HCT116 (cell line): ENCODE data around the gene CCDC91. TPM values are rescaled to one million over a fixed set of nuclear protein-coding genes. Genes with fewer than 3 reads are reported as not detected.

Experiments used
- ATAC-seq: fragments of 200-7000 bp; cut with Tn5 transposase; 2 replicates; pipeline ENCODE4 v1.9.1; 2020; ENCODE audit warnings: mild to moderate bottlenecking, moderate library complexity
- BruUV-seq: library from RNA; stranded (reverse); fragments of 400-500 nt; replicated peaks from 2 replicates; lab custom pipeline; 2021; lab: Mats Ljungman, UMichigan
- CTCF ChIA-PET: fragments of 300-600 bp; sonication (Branson Sonifier 250); formaldehyde crosslinking; loops from one replicate; lab custom pipeline; 2021; ENCODE audit warnings: antibody characterized with exemption; lab: Charles Lee
- POLR2A ChIA-PET: fragments of 300-600, 350-600 bp; sonication (Branson Sonifier 250); formaldehyde crosslinking; loops from one replicate; lab custom pipeline; 2021; ENCODE audit warnings: antibody characterized with exemption; lab: Charles Lee
- RAD21 ChIA-PET, 2 experiments: fragments of 300-600 bp; sonication (Branson Sonifier 250); formaldehyde crosslinking; loops; one replicate each; lab custom pipeline; 2023; ENCODE audit warnings: low total read pairs in 2 of 2; ENCODE audit not compliant: uncharacterized antibody in 2 of 2, unreplicated experiment in 2 of 2, low non-redundant PET in 1 of 2; lab: Charles Lee
- DNase-seq: peaks from one replicate; pipeline ENCODE4 v3.0.0-alpha.2; 2010; ENCODE audit warnings: low read depth, low spot score
- H2AFZ ChIP-seq: fragments of 200-600 bp; shearing (Covaris generic), sonication (generic); 2 replicates; pipeline ENCODE4 v1.6.1; 2017; ENCODE audit warnings: low read depth, mixed run types, mixed read lengths, antibody characterized with exemption, low read length; ENCODE audit not compliant: poor library complexity, severe bottlenecking
- H3K27ac ChIP-seq: 2 replicates; pipeline ENCODE4 v1.5.1; 2012; ENCODE audit warnings: low read depth, low read length
- H3K27me3 ChIP-seq: fragments of 200-600 bp; sonication (generic); 2 replicates; pipeline ENCODE4 v1.6.1; 2016; ENCODE audit warnings: mixed run types, low read length, mixed read lengths; ENCODE audit not compliant: insufficient read depth
- H3K36me3 ChIP-seq, 2 experiments: fragments of 200-500 bp in 1 of 2; fragments of 200-600 bp in 1 of 2; sonication (Bioruptor generic) in 1 of 2; sonication (generic) in 1 of 2; 2 replicates each; pipeline versions ENCODE4 v1.5.1 to v1.6.1; 2014 to 2016; ENCODE audit warnings: low read length in 2 of 2, inconsistent platforms in 1 of 2, mixed read lengths in 1 of 2, mixed run types in 1 of 2; ENCODE audit not compliant: insufficient read depth in 2 of 2, control insufficient read depth in 1 of 2
- H3K4me1 ChIP-seq, 2 experiments: fragments of 200-600 bp in 1 of 2; sonication (generic) in 1 of 2; 2 replicates each; pipeline versions ENCODE4 v1.5.1 to v1.6.1; 2012 to 2017; ENCODE audit warnings: low read length in 2 of 2, inconsistent platforms in 1 of 2, mild to moderate bottlenecking in 1 of 2, mixed read lengths in 1 of 2, mixed run types in 1 of 2, moderate library complexity in 1 of 2; ENCODE audit not compliant: insufficient read depth in 2 of 2, control insufficient read depth in 1 of 2
- H3K4me2 ChIP-seq: fragments of 200-600 bp; sonication (generic); 2 replicates; pipeline ENCODE4 v1.6.1; 2017; ENCODE audit warnings: mixed run types, low read length, mixed read lengths
- H3K4me3 ChIP-seq, 2 experiments: fragments of 200-600 bp in 1 of 2; sonication (generic) in 1 of 2; replicated peaks in 1 of 2; 2 replicates each; pipeline ENCODE4 v1.5.1; 2011 to 2016; ENCODE audit warnings: low read length in 2 of 2, control low read depth in 1 of 2, low read depth in 1 of 2, mild to moderate bottlenecking in 1 of 2, mixed read lengths in 1 of 2, mixed run types in 1 of 2
- H3K79me2 ChIP-seq: fragments of 200-600 bp; sonication (generic); 2 replicates; pipeline ENCODE4 v1.6.1; 2017; ENCODE audit warnings: mild to moderate bottlenecking, mixed run types, low read length, moderate library complexity, mixed read lengths; ENCODE audit not compliant: insufficient read depth
- H3K9ac ChIP-seq: fragments of 200-600 bp; sonication (generic); 2 replicates; pipeline ENCODE4 v1.6.1; 2016; ENCODE audit warnings: low read length, mixed read lengths
- H3K9me2 ChIP-seq: fragments of 200-600 bp; sonication (generic), shearing (Covaris generic); 2 replicates; pipeline ENCODE4 v1.6.1; 2017; ENCODE audit warnings: mixed run types, mild to moderate bottlenecking, moderate library complexity; ENCODE audit not compliant: insufficient read depth
- H3K9me3 ChIP-seq, 2 experiments: fragments of 200-500 bp in 1 of 2; fragments of 200-600 bp in 1 of 2; sonication (Bioruptor generic) in 1 of 2; sonication (generic) in 1 of 2; 2 replicates each; pipeline ENCODE4 v1.6.1; 2014 to 2017; ENCODE audit warnings: low read length in 2 of 2, mixed read lengths in 2 of 2, inconsistent platforms in 1 of 2, low read depth in 1 of 2, mild to moderate bottlenecking in 1 of 2, mixed run types in 1 of 2, moderate library complexity in 1 of 2; ENCODE audit not compliant: control insufficient read depth in 1 of 2, insufficient read depth in 1 of 2
- H4K20me1 ChIP-seq: fragments of 200-600 bp; sonication (generic), shearing (Covaris generic); 2 replicates; pipeline ENCODE4 v1.6.1; 2017; ENCODE audit warnings: mixed run types, mild to moderate bottlenecking, moderate library complexity; ENCODE audit not compliant: insufficient read depth
- EGR1 ChIP-seq: IDR thresholded peaks from 2 replicates; pipeline ENCODE4 v1.6.1; 2012; ENCODE audit warnings: low read depth
- ELF1 ChIP-seq: IDR thresholded peaks from 2 replicates; pipeline ENCODE4 v1.6.1; 2012; ENCODE audit warnings: low read depth, borderline replicate concordance
- EZH2phosphoT487 ChIP-seq: fragments of 200-600 bp; IDR thresholded peaks from 2 replicates; pipeline ENCODE4 v1.6.1; 2018; ENCODE audit warnings: antibody characterized with exemption, borderline replicate concordance
- RAD21 ChIP-seq: IDR thresholded peaks from 2 replicates; pipeline ENCODE4 v1.6.1; 2012; ENCODE audit warnings: low read depth, mild to moderate bottlenecking
- SRF ChIP-seq: IDR thresholded peaks from 2 replicates; pipeline ENCODE4 v1.6.1; 2012; ENCODE audit warnings: low read depth
- TCF7L2 ChIP-seq: IDR thresholded peaks from 2 replicates; pipeline ENCODE4 v1.7.0; 2011; ENCODE audit warnings: borderline replicate concordance, inconsistent platforms; ENCODE audit not compliant: insufficient read depth, insufficient read length; ENCODE audit errors: extremely low read depth
- ZNF274 ChIP-seq: fragments of 200-500 bp; sonication (Bioruptor generic); IDR thresholded peaks from 2 replicates; pipeline ENCODE4 v1.6.1; 2014; ENCODE audit warnings: mild to moderate bottlenecking, low read depth, low read length, inconsistent platforms
- intact Hi-C: fragments of 100-400 bp; cut with micrococcal nuclease; formaldehyde crosslinking; loops from 2 replicates; pipeline ENCODE4 v1.10.0; 2022
- total RNA-seq: library from RNA; stranded (reverse); gene quantifications from one replicate; pipeline ENCODE4 v1.2.1, GENCODE V29; 2021; ENCODE audit not compliant: unreplicated experiment
- TF ChIP-seq, protein P1 (sequence below): IDR thresholded peaks from 2 replicates; pipeline ENCODE4 v1.6.1; 2012
- TF ChIP-seq, protein P2 (sequence below): IDR thresholded peaks from 2 replicates; pipeline ENCODE4 v1.6.1; 2011; ENCODE audit warnings: mild to moderate bottlenecking, low read length, moderate library complexity; ENCODE audit not compliant: insufficient replicate concordance; ENCODE audit errors: extremely low read depth

CCDC91 gene
- total RNA-seq, 1 experiment from 2014 or later: 18.1 TPM

DNA sequence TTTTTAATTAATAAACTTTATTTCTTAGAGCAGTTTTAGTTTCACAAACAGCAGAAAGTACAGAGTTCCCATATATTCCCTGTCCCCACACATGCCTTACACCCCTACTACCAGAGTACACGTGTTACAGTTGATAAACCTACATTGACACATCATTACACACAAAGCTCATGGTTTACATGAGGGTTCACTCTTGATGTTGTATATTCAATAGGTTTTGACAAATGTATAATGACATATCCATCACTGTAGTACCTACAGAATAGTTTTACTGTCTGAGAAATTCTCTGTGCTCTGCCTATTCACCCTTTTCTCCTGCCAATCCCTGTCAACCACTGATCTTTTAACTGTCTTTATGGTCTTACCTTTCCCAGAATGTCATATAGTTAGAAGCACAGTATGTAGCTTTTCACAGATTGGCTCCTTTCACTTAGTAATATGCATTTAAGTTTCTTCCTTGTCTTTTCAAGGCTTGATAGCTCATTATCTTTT, 15.1 kb upstream of the CCDC91 start (continued):
- TF ChIP-seq EGR1: no peak
- no peak for TF ChIP-seq EZH2phosphoT487
- no peak for TF ChIP-seq ZNF274
- TF ChIP-seq RAD21: no peak
- TF ChIP-seq, protein P1, sequence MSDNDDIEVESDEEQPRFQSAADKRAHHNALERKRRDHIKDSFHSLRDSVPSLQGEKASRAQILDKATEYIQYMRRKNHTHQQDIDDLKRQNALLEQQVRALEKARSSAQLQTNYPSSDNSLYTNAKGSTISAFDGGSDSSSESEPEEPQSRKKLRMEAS: no peak
- TF ChIP-seq, protein P2, sequence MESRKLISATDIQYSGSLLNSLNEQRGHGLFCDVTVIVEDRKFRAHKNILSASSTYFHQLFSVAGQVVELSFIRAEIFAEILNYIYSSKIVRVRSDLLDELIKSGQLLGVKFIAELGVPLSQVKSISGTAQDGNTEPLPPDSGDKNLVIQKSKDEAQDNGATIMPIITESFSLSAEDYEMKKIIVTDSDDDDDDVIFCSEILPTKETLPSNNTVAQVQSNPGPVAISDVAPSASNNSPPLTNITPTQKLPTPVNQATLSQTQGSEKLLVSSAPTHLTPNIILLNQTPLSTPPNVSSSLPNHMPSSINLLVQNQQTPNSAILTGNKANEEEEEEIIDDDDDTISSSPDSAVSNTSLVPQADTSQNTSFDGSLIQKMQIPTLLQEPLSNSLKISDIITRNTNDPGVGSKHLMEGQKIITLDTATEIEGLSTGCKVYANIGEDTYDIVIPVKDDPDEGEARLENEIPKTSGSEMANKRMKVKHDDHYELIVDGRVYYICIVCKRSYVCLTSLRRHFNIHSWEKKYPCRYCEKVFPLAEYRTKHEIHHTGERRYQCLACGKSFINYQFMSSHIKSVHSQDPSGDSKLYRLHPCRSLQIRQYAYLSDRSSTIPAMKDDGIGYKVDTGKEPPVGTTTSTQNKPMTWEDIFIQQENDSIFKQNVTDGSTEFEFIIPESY: no peak
- TF ChIP-seq TCF7L2: no peak

DNA sequence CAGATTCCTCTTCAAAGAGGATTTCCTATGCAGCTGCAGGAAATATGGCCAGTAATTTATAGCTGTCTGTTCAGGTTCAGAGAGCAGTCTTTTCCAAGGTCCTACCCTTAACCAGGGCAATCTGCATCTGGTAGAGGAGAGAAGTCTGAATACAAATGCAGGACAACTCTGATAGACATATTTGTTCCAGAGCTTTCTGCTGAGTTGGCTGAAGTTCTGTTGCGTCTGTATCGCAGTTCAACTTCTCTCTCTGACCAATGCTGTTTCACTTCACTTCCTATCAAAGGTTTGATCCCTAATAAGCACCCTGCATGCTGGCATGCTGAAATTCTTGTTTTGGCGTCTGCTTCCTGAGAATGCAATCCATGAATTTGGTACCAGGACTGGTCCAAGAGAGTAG, 14.0 kb upstream of the CCDC91 start:
- TF ChIP-seq ELF1 (no peak), SRF (no peak)
- ChIA-PET RAD21 (no interaction called here), CTCF (interaction anchor here (0.9 kb wide), 1 partner anchor 11 kb away, joined by 4 read pairs; no protein-coding TSS in a partner anchor), POLR2A (no interaction called here)
- Histone ChIP-seq H4K20me1 (no peaks in the 10 kb centered on the region), H3K9ac (no peak overlapping the region), H3K4me3 (no peak overlapping the region), H3K36me3 (no peaks in the 10 kb centered on the region), H2AFZ (no peak overlapping the region), H3K27me3 (no peaks in the 10 kb centered on the region), H3K27ac (no peak overlapping the region), H3K79me2 (no peaks in the 10 kb centered on the region), H3K4me1 (no peaks in the 10 kb centered on the region), H3K9me3 (no peaks in the 10 kb centered on the region), H3K4me2 (no peak overlapping the region), H3K9me2 (no peaks in the 10 kb centered on the region)
- intact Hi-C loops: loop anchor here (10.0 kb wide), 2 partner anchors 211 to 351 kb away; no protein-coding TSS in a partner anchor
- no TSS peak for BruUV-seq
- DNase-seq (no peak), ATAC-seq (no peak)
